ENCODE data around the gene EFCAB11.

The EFCAB11 gene

DNA sequence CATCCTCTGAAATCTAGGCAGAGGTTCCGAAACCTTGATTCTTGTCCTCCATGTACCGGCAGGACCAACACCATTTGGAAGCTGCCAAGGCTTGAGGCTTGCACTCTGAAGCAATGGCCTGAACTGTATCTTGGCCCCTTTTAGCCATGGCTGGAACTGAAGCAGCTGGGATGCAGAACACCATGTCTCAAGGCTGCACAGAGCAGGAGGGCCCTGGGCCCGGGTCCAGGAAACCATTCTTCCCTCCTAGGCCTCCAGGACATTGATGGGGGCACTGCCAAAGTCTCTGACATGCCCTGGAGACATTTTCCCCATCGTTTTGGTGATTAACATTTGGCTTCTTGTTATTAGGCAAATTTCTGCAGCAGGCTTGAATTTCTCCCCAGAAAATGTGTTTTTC lies 198.7 kb downstream of the EFCAB11 start:
- H3K4me3 ChIP-seq (ENCODE audit: low read depth in 1 of 2, low read length in 2 of 2): no peak overlapping the region
- no peaks in the 10 kb centered on the region for H3K9me3 ChIP-seq (ENCODE audit: low read length)
- H3K36me3 ChIP-seq (ENCODE audit: insufficient read depth, low read length): no peaks in the 10 kb centered on the region
- H3K27me3 ChIP-seq (ENCODE audit: control insufficient read depth in 1 of 2, insufficient read depth in 2 of 2, low read length in 2 of 2): no peaks in the 10 kb centered on the region
- H3K4me1 ChIP-seq (ENCODE audit: insufficient read depth, low read length): no peaks in the 10 kb centered on the region
- H3K9ac ChIP-seq (ENCODE audit: low read length): no peak overlapping the region
- H3K27ac ChIP-seq (ENCODE audit: low read depth, low read length): no peak overlapping the region

DNA sequence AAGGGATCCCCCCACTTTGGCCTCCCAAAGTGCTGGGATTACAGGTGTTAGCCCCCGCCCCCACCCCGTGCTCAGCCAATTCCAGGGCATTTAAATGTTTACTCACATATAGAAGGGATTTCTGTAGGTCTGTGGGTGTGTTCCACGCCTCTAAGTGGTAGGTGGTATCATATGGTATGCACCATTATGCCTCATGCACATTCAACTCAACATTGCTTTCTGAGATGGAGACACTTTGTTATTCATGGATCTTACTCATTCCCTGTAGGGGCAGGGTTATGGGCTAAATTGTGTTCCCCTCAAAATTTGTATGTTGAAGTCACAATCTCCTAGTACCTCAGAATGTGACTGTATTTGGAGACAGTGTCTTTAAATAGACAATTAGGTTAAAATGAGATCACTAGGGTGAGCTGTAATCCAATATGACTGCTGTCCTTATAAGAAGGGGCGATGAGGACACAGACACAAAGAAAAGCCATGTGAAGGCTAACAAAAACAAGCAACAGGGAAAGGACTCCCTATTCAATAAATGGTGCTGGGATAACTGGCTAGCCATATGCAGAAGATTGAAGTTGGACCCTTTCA lies 200.6 kb downstream of the EFCAB11 start:
- Histone ChIP-seq H3K27ac (ENCODE audit: low read depth, low read length) (no peak overlapping the region), H3K4me1 (ENCODE audit: insufficient read depth, low read length) (no peaks in the 10 kb centered on the region), H3K4me3 (ENCODE audit: low read depth in 1 of 2, low read length in 2 of 2) (no peak overlapping the region), H3K9ac (ENCODE audit: low read length) (no peak overlapping the region), H3K36me3 (ENCODE audit: insufficient read depth, low read length) (no peaks in the 10 kb centered on the region), H3K9me3 (ENCODE audit: low read length) (no peaks in the 10 kb centered on the region), H3K27me3 (ENCODE audit: control insufficient read depth in 1 of 2, insufficient read depth in 2 of 2, low read length in 2 of 2) (no peaks in the 10 kb centered on the region)

DNA sequence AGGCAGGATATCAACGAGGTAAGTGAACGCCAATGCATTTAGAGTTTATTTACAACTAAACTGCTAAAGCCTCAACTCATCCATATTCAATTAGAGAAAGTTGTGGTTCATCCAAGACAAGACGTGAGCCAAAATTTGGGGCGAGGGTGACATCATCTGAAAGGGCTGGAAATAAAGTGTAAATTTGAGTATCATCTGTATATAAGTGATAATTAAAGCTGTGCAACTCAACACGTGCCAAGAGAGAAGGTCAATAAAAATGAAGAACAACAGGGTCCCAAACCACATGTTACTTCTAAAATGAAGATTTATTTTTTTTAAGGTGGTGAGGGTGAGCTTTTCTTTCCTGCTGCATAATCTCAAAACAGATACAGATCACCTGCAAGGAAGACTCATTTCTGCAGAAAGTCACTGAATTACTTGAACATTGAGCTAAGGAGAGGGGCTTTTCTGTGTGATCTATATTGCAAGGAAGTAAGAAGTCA lies 203.6 kb downstream of the EFCAB11 start:
- no peaks in the 10 kb centered on the region for H3K27me3 ChIP-seq (ENCODE audit: control insufficient read depth in 1 of 2, insufficient read depth in 2 of 2, low read length in 2 of 2)
- H3K36me3 ChIP-seq (ENCODE audit: insufficient read depth, low read length): no peaks in the 10 kb centered on the region
- H3K9me3 ChIP-seq (ENCODE audit: low read length): no peaks in the 10 kb centered on the region
- no peak overlapping the region for H3K4me3 ChIP-seq (ENCODE audit: low read depth in 1 of 2, low read length in 2 of 2)
- H3K4me1 ChIP-seq (ENCODE audit: insufficient read depth, low read length): no peaks in the 10 kb centered on the region
- no peak overlapping the region for H3K9ac ChIP-seq (ENCODE audit: low read length)
- H3K27ac ChIP-seq (ENCODE audit: low read depth, low read length): no peak overlapping the region

DNA sequence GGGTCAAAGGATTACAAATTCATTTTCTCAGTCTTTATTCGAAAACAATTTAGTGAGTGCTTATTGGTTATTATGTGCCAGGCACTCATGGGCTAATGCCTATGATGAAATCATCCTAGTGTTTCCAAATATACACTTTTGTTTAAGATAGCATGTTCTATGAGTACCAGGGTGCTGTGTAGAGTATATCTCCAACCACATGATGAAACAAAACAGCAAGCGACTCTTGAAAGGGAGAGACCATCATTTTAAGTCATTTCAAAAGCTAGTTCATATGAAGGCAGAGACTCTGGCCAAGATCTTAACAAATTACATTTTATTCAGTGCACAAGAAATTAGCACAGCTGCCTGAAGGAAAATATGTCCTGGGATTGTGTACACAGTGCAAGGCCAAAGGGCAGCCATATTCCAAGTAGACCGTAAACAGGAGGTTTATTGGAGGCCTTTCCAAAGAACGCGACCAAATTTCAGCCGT lies 204.2 kb downstream of the EFCAB11 start:
- Histone ChIP-seq H3K9ac (ENCODE audit: low read length) (no peak overlapping the region), H3K9me3 (ENCODE audit: low read length) (no peaks in the 10 kb centered on the region), H3K27me3 (ENCODE audit: control insufficient read depth in 1 of 2, insufficient read depth in 2 of 2, low read length in 2 of 2) (no peaks in the 10 kb centered on the region), H3K4me1 (ENCODE audit: insufficient read depth, low read length) (no peaks in the 10 kb centered on the region), H3K4me3 (ENCODE audit: low read depth in 1 of 2, low read length in 2 of 2) (no peak overlapping the region), H3K36me3 (ENCODE audit: insufficient read depth, low read length) (no peaks in the 10 kb centered on the region), H3K27ac (ENCODE audit: low read depth, low read length) (no peak overlapping the region)

DNA sequence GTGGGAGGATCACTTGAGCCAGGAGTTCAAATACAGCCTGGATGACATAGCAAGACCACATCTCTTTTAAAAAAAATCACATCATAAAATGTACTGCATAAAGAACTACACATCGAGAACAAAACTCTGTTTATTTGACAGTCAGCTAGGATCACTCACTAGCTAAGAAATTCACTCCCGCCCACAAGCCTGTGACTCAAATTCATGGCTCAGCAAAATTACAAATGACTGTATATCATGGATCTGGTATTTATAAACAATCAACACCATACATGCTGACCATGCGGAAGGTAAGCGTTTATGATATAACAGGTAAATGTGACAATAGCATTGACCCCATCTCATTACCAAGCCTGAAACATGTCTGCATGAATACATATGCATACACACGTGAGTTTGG lies 206.5 kb downstream of the EFCAB11 start:
- Histone ChIP-seq H3K4me3 (ENCODE audit: low read depth in 1 of 2, low read length in 2 of 2) (no peak overlapping the region), H3K36me3 (ENCODE audit: insufficient read depth, low read length) (no peaks in the 10 kb centered on the region), H3K27me3 (ENCODE audit: control insufficient read depth in 1 of 2, insufficient read depth in 2 of 2, low read length in 2 of 2) (no peaks in the 10 kb centered on the region), H3K9ac (ENCODE audit: low read length) (no peak overlapping the region), H3K9me3 (ENCODE audit: low read length) (no peaks in the 10 kb centered on the region), H3K27ac (ENCODE audit: low read depth, low read length) (no peak overlapping the region), H3K4me1 (ENCODE audit: insufficient read depth, low read length) (no peaks in the 10 kb centered on the region)

DNA sequence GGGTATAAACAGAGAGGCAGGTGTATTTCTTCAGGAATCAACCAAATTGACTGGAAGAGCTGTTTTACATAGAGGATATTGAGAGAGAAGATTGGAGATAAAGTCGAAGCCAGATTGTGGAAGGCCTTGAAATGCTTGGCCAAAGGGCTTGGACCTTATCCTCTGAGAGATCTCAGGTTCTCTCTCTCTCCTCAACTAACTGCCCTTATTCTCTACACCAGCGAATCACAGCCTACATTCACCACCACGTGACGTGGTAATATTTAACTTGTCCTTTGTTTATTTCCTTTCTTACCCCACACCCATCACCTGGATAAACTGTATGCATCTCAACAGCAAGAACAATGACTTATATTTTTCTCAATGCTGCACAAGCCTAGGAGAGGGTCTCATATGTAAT lies 207.4 kb downstream of the EFCAB11 start:
- Histone ChIP-seq H3K4me3 (ENCODE audit: low read depth in 1 of 2, low read length in 2 of 2) (no peak overlapping the region), H3K36me3 (ENCODE audit: insufficient read depth, low read length) (no peaks in the 10 kb centered on the region), H3K4me1 (ENCODE audit: insufficient read depth, low read length) (no peaks in the 10 kb centered on the region), H3K27ac (ENCODE audit: low read depth, low read length) (no peak overlapping the region), H3K9ac (ENCODE audit: low read length) (no peak overlapping the region), H3K27me3 (ENCODE audit: control insufficient read depth in 1 of 2, insufficient read depth in 2 of 2, low read length in 2 of 2) (no peaks in the 10 kb centered on the region), H3K9me3 (ENCODE audit: low read length) (no peaks in the 10 kb centered on the region)

DNA sequence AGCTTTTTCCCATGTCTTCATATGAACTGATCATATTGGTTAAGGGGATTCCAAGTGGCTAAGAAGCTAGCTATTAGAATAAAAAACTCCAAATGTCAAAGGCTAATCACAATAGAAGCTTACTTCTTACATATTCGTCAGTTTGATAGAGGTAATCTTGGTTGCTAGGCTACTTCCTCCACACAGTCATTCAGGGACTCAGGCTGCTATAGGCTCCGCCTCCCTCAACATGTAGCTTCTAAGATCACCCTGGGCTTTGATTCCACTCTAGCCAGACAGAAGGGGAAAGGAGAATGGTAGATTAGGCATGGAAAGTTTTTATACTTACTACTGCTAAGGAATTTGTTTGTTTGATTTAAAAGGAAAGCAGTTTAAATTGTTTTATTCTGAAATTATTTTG lies 207.9 kb downstream of the EFCAB11 start:
- H3K27me3 ChIP-seq (ENCODE audit: control insufficient read depth in 1 of 2, insufficient read depth in 2 of 2, low read length in 2 of 2): no peaks in the 10 kb centered on the region
- no peak overlapping the region for H3K9ac ChIP-seq (ENCODE audit: low read length)
- no peak overlapping the region for H3K27ac ChIP-seq (ENCODE audit: low read depth, low read length)
- no peak overlapping the region for H3K4me3 ChIP-seq (ENCODE audit: low read depth in 1 of 2, low read length in 2 of 2)
- no peaks in the 10 kb centered on the region for H3K9me3 ChIP-seq (ENCODE audit: low read length)
- H3K4me1 ChIP-seq (ENCODE audit: insufficient read depth, low read length): no peaks in the 10 kb centered on the region
- H3K36me3 ChIP-seq (ENCODE audit: insufficient read depth, low read length): no peaks in the 10 kb centered on the region

DNA sequence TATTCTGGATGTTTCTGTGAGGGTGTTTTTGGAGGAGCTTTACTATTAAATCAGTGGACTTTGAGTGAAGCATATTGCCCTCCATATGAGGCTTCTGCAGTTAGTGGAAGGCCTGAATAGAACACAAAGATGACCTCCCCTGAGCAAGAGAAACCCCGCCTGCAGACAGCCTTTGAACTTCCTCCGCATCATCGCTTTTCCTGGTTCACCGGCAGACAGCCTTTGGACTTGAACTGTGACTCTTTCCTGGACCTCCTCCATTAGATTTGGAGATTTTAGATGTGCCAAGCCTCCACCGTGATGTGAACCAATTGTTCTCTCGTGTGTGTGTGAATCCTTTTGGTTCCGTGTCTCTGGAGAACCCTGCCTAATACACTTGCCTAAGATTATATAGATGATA lies 208.4 kb downstream of the EFCAB11 start:
- no peak overlapping the region for H3K27ac ChIP-seq (ENCODE audit: low read depth, low read length)
- no peak overlapping the region for H3K9ac ChIP-seq (ENCODE audit: low read length)
- H3K27me3 ChIP-seq (ENCODE audit: control insufficient read depth in 1 of 2, insufficient read depth in 2 of 2, low read length in 2 of 2): no peaks in the 10 kb centered on the region
- no peak overlapping the region for H3K4me3 ChIP-seq (ENCODE audit: low read depth in 1 of 2, low read length in 2 of 2)
- no peaks in the 10 kb centered on the region for H3K4me1 ChIP-seq (ENCODE audit: insufficient read depth, low read length)
- H3K36me3 ChIP-seq (ENCODE audit: insufficient read depth, low read length): no peaks in the 10 kb centered on the region
- no peaks in the 10 kb centered on the region for H3K9me3 ChIP-seq (ENCODE audit: low read length)
